HG02571 (cell line): Measurements from ENCODE around the gene APPBP2.
"Not testable (repeated sequence)": the region's sequence is repeated elsewhere in the genome, so short reads cannot be mapped to it uniquely, and the experiment has no call there.

Experiments used
- ATAC-seq: cut with Tn5 transposase; IDR thresholded peaks from one replicate; pipeline ENCODE4 v1.9.1; 2021; ENCODE audit warnings: mild to moderate bottlenecking, moderate library complexity; ENCODE audit not compliant: unreplicated experiment

APPBP2 gene

DNA sequence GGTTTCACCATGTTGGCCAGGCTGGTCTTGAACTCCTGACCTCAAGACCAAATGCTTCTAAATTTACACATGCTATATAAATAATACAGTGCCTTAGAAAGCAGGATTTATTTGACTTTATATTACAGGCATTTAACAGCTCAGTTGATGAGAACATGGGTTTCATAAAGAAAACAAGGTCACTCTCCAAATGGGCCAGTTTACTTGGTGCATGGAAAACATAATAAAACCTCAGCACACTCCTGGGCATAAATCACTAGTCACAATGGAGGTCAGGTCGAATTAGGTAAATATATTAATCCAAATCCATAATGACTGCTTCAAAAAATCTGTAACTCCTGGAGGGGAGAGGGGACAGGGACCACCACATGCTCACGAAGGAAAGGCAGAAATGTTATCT, 24.5 kb downstream of the APPBP2 start:
- ATAC-seq = no peak

DNA sequence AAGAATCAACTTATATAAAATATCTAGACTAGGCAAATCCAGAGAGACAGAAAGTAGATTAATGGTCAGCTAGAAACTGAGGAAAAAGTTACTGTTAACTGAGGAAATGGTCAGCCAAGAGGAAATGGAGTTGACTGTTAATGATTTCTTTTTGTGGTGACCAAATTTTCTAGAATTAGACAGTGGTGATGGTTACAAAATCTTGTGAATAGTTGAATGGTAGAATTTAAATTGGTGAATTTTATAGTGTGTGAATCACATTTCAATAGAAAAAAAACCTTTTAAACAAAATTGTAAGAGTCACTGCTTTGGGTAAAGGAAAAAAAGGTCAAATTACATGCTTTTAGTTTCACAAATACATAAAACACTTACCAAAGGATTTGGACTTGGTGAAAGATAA, 30.0 kb downstream of the APPBP2 start:
- no peak for ATAC-seq

DNA sequence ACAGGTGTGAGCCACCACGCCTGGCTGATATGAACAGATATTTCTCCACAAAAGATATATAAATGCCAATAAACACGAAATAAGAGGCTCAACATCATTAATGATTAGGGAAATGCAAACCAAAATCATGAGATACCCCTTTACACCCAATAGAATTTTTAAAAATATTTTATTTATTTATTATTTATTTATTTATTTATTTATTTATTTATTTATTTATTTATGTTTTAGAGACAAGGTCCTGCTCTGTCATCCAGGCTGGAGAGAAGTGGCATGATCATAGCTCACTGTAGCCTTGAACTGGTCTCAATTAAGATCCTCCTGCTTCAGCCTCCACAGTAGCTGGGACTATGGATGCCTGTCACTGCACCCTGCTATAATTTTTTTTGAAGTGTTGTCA, 30.8 kb downstream of the APPBP2 start:
- no peak for ATAC-seq

DNA sequence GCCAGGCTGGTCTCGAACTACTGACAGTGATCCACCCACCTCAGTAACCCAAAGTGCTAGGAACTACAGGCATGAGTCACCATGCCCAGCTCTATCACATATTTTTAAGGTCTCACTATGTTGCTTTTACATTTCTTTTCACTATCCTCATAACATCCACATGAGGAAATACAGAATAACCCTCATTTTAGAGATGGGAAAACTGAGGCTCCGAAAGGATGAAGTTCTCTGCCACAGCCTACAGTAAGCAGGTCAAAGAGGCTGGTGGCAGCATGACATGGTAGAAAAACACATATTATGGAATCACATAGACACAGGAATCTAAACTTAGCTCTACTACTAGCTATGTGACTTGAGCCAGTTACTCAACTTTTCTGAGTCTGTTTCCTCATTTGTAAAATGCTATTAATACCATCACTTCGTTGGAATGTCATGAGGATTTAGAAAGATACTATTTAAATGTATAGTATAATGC, 32.2 kb downstream of the APPBP2 start:
- no peak for ATAC-seq

DNA sequence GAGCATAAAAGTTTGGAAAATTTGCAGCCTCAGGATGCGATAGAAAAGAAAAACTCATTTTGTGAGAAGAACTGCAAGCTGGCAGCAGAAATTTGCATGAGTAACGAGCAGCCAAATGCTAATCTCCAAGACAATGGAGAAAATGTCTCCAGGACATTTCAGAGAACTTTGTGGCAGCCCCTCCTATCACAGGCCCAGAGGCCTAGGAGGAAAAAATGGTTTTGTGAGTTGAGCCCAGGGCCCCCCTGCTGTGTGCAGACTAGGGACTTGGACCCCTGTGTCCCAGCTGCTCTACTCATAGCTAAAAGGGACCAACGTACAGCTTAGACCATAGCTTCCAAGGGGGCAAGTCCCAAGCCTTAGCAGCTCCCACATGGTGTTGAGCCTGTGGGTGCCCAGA, 34.3 kb downstream of the APPBP2 start:
- ATAC-seq = no peak

DNA sequence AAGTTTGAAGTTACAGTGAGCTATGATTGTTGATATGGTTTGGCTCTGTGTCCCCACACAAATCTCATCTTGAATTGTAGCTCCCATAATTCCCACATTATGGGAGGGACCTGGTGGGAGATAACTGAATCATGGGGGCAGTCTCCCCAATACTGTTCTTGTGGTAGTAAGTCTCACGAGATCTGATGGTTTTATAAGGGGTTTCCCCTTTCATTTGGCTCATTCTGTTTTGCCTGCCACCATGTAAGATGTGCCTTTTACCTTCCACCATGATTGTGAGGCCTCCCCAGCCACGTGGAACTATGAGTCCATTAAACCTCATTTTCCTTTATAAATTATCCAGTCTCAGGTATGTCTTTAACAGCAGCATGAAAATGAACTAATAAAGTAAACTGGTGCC, 35.4 kb downstream of the APPBP2 start:
- not testable (repeated sequence) for ATAC-seq

DNA sequence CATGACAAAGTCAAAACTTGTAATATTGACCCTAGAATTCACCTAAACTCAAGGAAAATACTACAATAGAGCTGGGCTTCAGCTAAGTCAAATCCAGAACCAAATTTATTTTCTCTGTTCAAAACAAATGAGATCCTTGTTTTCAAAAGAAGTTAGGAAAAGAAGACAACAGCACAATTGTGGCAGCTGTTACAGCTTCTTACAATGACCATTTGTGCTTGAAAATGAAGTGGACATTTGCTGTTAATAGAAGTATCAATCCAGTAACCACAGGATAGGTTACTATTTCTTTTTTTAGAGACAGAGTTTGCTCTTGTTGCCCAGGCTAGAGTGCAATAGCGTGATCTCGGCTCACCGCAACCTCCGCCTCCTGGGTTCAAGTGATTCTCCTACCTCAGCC, 44.4 kb downstream of the APPBP2 start:
- no peak for ATAC-seq

DNA sequence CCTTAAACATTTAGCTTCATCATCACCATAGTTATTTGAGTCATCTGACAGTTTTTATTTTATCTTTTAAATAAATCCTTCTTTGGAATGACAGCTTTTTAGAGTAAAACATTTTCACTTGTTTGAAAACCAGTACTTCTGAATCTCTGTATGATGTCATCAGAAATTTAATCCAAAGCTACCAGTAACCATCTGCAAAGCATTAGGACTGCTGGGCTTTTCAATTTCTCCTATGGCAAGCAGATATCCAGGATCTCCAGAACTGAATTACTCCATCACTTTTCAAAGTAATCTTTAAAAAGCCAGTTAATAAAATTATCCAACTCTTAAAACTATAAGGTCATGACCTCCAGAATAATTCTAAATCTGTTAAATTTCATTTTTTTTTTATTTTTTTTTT, 52.3 kb downstream of the APPBP2 start:
- no peak for ATAC-seq

DNA sequence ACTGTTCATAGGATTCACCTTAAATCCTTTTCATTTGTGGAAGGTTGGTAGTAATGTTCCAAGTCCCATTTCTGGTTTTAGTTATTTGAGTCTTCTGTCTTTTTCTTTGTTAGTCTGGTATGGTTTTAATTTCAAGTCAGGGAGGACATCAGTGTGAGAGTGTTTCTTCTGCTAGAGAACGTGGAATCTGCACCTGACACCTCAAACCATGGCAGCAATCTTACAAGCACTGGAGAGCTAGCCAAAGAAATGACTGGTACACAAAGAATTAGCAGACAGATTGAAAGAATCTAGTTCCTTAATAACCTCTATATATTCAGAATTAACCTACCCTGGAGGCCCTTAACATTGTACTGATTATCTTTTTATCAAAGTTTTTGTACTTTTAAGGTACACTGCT, 53.6 kb downstream of the APPBP2 start:
- no peak for ATAC-seq

DNA sequence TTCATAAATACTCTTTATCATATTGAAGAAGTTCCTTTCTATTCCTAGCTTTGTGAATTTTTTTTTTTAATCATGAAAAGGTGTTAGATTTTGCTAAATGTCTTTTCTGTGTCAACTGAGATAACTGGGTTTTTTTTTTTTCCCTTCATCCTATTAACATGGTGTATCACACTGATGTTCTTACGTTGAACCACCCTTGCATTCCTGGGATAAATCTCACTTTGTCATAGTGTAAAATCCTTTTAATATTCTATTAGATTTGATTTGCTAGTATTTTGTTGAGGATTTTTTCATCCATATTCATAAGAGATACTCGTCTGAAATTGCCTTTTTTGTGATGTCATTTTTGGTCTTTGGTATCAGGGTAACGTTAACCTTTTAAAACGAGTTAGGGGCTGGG, 54.6 kb downstream of the APPBP2 start:
- ATAC-seq = no peak

DNA sequence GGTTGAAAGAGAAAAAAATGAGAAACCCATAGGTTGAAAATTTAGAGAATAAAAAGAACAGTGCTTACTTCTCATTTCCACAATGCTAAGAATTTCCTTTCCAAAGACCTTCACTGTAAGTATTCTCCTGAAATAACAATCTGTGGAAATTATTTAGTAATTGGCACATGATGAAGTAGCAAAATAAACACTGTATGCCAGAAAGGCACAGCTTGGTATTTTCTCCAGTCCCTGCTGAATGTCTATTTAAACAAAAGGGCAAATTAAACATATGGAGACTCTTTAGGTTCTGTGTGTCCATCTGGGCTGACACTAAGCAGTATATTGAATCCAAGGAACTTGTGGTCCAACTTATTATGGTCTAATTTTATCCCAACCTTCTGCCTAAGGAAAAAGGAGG, 57.7 kb downstream of the APPBP2 start:
- no peak for ATAC-seq

DNA sequence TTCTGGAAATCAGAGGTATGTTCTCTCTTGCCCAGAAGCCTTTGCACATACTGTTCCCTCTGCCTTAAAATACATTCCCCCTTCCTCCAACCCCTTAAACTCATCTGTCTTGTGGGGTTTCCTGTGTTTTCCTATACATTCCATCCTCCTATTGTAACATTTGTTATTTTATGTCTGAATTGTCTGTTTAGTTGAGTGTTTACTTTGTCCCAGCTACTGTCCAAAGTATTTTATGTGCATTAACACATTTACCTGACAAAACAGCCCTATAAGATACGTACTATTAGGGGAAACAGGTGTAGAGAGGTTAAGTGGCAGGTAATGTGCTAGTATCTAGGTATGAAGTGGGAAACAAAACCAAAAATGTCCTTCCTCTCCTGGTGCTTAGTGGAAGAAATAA, 61.7 kb downstream of the APPBP2 start:
- ATAC-seq = no peak

DNA sequence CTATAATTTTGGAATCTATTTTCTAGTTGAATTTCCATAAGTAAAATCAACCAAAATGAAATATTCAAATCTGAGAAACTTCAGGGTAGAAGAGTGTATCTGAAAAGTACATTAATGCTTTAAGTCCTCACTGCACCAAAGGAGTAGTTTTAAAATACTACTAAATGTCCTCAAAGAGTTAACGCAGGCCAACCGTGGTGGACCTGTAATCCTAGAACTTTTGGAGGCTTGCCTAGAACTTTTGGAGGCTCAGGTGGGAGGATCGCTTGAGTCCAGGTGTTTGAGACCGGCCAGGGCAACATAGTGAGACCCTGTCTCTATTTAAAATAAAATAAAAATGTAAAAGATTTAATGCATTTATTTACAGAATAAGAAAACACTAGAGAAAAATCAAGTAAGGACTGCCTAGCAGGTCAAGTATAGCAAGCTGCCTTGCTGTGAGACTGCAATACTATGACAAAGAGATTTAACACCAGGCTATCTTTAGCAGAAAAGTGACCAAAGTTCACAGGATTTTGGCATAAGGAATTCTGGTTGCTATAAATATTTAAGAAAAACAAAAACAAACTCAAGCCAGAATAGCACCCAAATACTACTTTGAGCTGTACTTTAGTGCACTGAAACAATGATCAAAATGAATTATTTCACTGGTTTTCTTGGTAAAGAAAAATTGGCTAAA, 62.7 kb downstream of the APPBP2 start:
- no peak for ATAC-seq

DNA sequence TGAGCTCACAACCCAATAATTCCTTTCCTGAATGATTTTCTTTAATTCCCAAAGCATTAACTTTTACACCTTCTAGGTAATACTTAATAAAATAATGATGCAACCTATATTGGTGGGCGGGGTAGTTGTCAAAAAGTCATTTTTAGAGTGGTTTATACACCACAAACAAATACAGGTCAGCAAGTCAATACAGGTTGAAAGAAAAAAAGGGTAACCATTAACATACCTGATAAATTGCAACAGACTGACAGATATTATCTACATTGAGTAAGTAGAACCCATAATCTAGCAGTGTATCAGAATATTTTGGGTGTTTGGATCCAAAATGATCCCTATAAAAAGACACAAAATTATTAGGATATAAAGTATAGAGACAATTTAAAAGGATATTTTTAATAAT, 64.5 kb downstream of the APPBP2 start:
- no peak for ATAC-seq

DNA sequence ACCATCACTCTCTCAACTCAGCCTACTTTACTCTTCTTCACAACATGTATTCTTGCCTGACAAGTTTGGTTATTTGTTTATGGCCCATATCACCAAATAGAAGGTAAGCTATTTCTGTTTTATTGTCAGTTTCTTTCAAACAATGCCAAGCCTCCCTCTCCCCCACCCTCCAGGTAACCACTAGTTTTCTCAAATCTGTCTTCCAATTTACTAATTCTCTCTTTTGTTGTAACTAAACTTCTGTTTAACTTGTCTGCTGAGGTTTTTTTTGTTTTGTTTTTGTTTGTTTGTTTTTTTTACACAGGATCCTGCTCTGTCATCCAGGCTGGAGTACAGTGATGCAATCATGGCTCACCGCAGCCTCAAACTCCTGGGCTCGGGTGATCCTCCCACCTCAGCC, 68.9 kb downstream of the APPBP2 start:
- ATAC-seq = no peak

DNA sequence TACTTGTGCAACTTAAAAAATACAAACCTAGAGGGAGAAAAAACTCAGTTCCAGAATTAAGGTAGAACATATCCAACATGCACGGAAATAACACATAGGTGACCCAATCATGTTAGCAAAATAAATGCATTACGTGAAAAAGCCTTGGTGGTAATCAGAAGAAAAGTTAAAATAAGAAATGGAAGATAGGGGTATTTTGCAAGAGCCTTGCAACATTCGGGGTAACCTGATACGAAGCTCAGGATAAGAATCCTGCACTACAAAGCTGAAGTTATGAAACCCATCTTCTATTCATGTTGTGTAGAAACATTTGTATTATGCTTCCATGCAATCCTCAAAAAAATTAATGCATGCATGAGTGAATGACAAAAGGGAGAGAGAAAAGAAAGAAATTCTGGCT, 70.7 kb downstream of the APPBP2 start:
- no peak for ATAC-seq

DNA sequence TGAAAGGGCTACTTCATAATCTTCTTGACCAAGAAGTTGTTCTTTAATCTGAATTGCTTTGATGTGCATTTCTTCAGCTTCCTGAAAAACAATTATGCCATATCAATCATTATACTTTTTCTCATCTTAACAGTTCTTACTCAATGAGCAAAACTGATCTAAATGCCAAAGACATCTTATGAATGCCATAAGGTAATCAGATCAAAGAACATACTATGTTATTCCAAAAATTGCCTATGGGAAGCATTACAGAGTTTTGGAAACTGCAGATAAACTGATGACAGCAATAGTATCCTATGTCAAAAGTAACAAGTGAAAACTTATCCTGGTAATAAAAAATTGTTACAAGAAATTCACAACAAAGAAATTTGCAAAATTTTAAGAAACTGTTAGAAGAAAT, 74.1 kb downstream of the APPBP2 start:
- no peak for ATAC-seq

DNA sequence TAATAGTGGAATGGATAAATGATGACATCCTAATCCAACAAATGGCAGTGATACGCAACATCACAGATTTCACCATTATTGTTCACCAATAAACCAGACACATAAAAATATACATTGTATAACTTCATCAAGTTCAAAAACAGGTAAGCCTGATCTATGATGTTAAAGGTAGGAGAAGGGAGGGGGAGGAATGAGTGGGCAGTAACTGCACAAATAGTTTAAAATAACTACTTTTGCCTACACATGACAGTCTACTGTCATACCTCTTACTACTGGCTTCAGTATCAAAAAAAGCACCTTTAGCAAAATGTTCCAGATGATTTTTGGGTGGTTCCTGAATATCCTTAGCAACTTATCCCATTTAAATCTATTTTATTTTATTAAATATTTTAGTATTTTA, 75.0 kb downstream of the APPBP2 start:
- no peak for ATAC-seq

DNA sequence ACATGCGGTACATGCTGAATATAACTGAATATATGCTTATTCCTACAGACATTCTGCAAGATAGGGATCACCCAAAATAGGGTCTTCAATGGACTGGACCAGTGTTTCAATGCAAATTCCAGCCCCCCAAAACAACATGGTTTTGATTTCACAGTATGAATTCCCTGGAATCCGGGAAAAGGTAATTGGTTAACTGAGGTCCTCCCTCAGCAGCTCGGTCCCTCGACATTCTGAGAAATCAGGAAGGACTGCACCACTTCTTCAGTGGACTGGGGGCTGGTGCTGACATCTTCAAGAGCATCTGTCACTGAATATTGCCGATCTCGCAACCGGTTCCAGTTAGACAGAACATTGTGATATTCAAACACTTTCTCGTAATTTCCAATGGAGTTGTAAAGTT, 78.7 kb downstream of the APPBP2 start:
- no peak for ATAC-seq

DNA sequence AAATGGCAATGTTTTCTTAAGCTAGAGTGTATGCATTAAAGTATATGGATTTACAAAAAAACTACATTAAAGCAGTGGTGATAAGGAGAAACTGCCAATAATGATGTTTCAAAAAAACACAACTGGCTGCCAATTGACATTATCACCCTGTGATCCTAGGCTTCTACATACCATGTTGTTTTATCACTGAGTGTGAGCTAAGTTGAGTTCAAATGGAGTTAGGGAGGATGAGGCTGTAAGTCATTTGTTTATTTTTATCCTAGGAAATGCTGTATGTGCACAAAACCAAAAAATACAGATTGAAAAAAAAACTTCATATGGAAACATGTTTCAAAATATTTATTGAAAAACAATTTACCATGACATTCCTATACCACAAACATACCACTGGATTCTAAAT, 80.9 kb downstream of the APPBP2 start:
- no peak for ATAC-seq

DNA sequence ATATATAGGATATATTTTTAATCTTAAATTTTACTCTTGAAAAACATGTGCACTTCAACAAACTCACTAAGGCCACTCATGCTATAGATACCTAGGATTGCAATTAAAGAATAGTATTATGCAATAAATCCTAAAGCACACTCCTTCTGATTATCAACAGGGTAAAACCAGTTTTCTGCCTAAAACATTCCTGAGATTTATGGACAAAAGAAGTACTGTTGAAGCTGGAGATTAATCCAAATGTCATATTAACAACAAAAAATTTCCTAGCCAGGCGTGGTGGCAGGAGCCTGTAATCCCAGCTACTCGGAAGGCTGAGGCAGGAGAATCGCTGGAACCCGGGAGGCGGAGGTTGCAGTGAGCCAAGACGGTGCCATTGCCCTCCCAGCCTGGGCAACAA, 82.3 kb downstream of the APPBP2 start:
- ATAC-seq = no peak

DNA sequence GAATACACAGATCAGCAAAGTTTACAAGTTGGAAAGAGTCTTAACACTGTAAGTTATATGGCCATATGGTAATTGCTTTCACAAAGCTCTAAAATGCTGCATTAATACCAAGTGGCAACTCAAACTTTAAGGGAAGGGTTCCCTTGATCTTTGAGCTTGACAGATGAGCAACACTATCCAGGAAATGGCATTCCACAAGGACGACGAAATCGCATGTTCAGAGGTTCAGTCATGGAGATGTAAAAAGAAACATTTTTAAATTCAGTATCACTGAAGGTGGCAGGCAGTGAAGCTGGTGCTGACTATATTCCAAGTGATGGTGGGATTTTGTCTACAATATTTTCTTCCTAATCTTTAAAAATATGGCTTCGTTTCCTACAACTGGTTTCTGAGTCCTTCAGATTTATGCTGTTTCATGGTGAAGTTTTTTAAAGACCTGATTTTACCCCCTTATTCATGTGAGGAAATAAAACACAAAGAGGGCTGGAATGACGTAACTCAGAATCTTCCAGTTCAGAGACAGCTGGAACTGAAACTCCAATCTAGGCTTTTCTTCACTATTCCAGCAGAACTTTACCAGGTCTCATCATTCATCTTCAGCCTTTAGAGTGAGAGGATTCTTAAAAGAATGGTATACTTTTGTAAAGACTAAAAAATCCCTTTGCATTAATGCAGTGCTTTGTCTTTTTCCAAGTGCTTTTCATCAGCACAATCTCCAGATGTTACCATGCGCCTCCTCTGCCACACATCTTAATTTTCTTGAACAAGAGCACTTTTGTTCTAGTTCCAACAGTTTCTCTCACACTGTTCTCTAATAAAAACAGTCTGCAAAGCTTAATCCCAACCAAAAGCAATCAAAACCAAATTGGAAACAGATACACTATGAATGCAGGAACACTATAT, 83.5 kb downstream of the APPBP2 start:
- ATAC-seq = no peak
